GM21381 (cell line): ENCODE data around the gene SH3RF1.

Experiments
- ATAC-seq: cut with Tn5 transposase; IDR thresholded peaks from one replicate; pipeline ENCODE4 v1.9.1; 2021; ENCODE audit warnings: mild to moderate bottlenecking, moderate library complexity; ENCODE audit not compliant: unreplicated experiment

Gene SH3RF1

GRCh38 chr4:169142391-169142790 lies 128.4 kb downstream of the SH3RF1 start:
- no peak for ATAC-seq

- ATAC-seq = no peak
These were observed 131.7 kb downstream of the SH3RF1 start for GRCh38 chr4:169139021-169139420.

GRCh38 chr4:169137558-169137920 lies 133.2 kb downstream of the SH3RF1 start:
- ATAC-seq = no peak

- no peak for ATAC-seq
These were observed 133.8 kb downstream of the SH3RF1 start for GRCh38 chr4:169136796-169137557.

GRCh38 chr4:169136330-169136729 lies 134.4 kb downstream of the SH3RF1 start:
- no peak for ATAC-seq

- ATAC-seq = no peak
These were observed 135.0 kb downstream of the SH3RF1 start for GRCh38 chr4:169135776-169136175.

- ATAC-seq = no peak
These were observed 136.8 kb downstream of the SH3RF1 start for GRCh38 chr4:169133932-169134331.

- ATAC-seq = no peak
These were observed 138.0 kb downstream of the SH3RF1 start for GRCh38 chr4:169132561-169133305.

- ATAC-seq = no peak
These were observed 139.1 kb downstream of the SH3RF1 start for GRCh38 chr4:169131556-169132208.

- no peak for ATAC-seq
These were observed 141.9 kb downstream of the SH3RF1 start for GRCh38 chr4:169128902-169129301.

GRCh38 chr4:169127314-169127713 lies 143.4 kb downstream of the SH3RF1 start:
- ATAC-seq = no peak

- ATAC-seq = no peak
These were observed 146.1 kb downstream of the SH3RF1 start for GRCh38 chr4:169124661-169125060.

GRCh38 chr4:169122422-169122821 lies 148.3 kb downstream of the SH3RF1 start:
- no peak for ATAC-seq

- no peak for ATAC-seq
These were observed 148.8 kb downstream of the SH3RF1 start for GRCh38 chr4:169121861-169122382.

- ATAC-seq = no peak
These were observed 150.1 kb downstream of the SH3RF1 start for GRCh38 chr4:169120624-169121023.

- no peak for ATAC-seq
These were observed 151.2 kb downstream of the SH3RF1 start for GRCh38 chr4:169119536-169119935.

GRCh38 chr4:169117591-169118081 lies 153.1 kb downstream of the SH3RF1 start:
- ATAC-seq = no peak

GRCh38 chr4:169116270-169116901 lies 154.4 kb downstream of the SH3RF1 start:
- no peak for ATAC-seq

- ATAC-seq = no peak
These were observed 154.9 kb downstream of the SH3RF1 start for GRCh38 chr4:169115897-169116254.

GRCh38 chr4:169115144-169115896 lies 155.4 kb downstream of the SH3RF1 start:
- ATAC-seq = no peak
